Measurements from ENCODE around the gene INHA.

The INHA gene

GRCh38 chr2:219575566-219576504, 3.7 kb downstream of the INHA start:
- DNase-seq, result no peak

DNA sequence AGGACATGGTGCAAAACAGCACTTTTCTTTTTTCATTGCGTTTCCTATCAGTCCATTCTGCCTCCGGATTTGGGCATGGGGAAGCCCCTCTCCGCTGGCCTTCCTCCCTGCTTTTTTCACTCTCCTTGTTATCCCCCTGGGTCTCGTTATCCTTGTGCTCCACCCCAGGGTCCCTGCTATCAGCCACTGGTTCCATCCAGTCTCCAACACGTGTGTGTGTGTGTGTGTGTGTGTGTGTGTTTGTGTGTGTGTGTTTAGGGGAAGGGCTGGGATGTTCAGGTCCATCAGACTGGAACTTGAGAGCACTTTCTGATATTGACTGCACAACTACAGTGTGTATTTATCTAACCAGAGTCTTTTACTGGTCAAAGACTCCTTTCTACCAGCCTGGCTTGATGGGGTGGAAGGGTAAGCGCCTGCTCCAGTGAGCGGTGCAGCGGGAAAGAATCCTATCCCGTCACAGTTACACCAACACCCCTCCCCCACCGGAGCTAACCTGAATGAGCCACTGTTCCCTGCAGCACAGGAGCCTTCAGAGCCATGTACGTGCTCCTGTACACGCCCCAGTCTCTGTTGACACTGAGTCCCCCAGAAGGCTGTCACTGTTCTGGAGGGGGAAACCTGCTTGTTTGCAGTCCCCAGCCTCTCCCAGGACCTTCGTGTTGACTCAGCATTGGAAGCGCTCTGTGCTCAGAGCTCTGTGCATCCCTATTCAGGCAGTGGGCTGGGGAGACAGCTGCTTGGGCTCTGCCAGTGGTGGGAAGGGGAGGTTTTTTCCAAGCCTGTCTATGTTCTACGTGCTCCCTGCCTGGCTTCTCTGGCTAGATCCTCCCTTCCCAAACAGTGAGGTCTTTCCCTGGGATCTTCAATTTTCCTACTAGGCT, 4.6 kb downstream of the INHA start:
- DNase-seq, result peak; percentile 49

DNA sequence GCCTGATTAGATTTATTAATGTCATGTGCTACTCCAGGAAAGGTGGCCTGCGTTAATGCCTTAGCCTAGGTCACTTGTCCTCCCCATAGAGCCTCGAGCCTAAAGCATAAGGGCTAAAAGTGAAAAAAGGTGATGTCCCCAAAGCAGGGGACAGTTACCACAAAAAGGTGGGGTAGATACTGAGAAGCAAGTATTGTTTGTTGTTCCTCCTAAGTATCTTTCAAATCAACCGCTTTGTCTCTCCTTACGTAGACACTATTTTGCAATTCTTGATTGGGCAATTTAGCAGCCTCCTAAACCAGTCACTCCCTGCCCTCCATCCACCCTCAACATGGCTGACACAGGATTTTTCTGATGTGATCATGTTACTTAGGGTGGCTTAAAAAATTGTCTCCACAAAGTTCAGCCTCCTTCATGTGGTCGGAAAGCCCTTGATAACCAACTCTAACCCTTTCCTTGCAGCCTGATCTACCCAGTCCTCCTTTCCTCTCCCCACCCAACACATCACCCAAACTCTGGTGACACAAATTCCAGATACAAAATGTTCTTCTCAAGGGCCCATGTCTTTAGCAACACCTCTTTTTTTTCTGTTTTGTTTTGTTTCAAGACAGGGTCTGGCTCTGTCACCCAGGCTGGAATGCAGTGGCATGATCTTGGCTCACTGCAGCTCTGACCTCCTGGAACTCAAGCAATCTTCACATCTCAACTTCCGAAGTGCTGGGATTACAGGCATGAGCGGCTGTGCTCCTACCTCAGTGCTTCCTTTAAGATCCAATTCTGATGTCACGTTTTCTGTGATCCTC, 6.9 kb downstream of the INHA start:
- DNase-seq, result no peak

- DNase-seq, result no peak
Measured at GRCh38 chr2:219581346-219581745, 9.2 kb downstream of the INHA start.

DNA sequence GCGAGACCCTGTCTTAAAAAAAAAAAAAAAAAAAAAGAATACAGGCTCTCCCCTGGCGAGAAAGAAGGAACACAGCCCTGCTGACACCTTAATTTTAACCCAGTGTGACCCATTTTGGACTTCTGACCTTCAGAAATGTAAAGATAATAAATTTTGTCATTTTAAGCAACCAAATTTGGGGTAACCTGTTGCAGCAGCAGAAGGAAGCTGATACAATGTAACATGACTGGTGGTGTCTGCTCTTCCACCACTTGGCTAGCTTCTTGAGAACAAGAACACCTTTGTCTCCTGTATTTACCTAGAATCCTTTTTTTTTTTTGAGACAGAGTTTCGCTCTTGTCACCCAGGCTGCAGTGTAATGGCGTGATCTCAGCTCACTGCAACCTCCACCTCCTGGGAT, 19.0 kb downstream of the INHA start:
- no peak for DNase-seq

GRCh38 chr2:219592736-219593135, 20.6 kb downstream of the INHA start:
- DNase-seq, result no peak

DNA sequence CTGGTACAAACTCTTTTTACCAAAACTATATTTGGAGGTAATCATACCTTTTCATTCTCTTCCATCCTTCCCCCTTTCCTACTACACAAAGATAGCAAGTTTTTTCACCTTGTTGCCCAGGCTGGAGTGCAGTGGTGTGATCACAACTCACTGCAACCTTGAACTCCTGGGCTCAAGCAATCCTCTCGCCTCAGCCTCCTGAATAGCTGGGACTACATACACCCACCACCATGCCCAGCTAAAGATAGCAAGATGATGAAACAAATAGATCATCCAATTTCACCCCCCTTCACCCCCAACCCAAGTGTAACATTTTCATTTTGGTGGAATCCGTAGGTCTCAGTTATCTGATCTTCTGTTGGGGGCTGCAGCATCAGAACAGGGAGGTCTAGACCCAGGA, 21.0 kb downstream of the INHA start:
- DNase-seq, result no peak

GRCh38 chr2:219595256-219595655, 23.1 kb downstream of the INHA start:
- no peak for DNase-seq

DNA sequence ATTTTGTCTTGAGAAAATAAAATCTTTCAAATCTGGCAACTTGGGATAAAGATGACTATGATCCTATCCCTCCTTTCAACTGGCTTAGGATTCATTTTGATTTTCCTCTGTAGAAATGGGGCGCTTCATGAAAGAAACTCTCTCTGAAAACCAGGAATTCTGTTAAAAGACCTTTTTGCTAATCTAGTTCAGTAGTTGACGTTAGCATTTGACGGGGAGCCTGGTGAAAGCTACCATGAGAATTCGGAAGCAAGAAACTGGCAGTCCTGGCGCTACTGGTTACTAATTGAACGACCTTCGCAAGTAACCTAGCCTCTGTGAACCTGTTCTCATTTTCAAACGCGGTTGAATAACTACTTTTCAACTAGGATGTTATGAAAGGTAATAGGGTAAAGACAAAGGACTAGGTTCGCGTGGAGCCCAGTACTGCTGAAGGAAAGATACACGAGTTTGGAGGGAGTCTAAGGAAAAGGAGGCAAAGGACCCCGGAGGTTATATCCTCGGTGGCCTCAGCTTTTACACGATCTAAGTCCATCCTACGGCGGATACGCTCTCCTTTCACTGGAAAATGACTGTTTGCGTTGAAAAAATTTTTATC, 24.9 kb downstream of the INHA start:
- DNase-seq, result no peak

GRCh38 chr2:219597552-219598307, 25.6 kb downstream of the INHA start, which contains the start of gene STK11IP:
TSS of gene STK11IP (plus strand) at chr2:219597857. CDS start at chr2:219598120, 263 bp downstream.
- peak; percentile 94 for DNase-seq

GRCh38 chr2:219598308-219599078, 26.4 kb downstream of the INHA start:
- DNase-seq, result no peak

GRCh38 chr2:219603771-219604170, 31.7 kb downstream of the INHA start:
- no peak for DNase-seq

DNA sequence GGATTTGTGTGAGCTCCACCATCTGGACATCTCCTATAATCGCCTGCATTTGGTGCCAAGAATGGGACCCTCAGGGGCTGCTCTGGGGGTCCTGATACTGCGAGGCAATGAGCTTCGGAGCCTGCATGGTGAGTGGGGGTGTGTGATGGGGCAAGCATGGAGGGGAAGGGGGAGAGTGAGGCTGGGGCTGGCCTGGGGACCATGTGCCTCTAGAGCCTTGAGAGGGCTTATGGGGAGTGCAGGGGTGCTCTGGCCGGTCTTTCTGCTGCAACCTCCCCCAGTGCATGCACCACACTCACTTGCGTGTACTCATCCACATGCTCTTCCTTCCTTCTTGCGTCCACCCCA, 33.5 kb downstream of the INHA start:
- DNase-seq, result no peak

DNA sequence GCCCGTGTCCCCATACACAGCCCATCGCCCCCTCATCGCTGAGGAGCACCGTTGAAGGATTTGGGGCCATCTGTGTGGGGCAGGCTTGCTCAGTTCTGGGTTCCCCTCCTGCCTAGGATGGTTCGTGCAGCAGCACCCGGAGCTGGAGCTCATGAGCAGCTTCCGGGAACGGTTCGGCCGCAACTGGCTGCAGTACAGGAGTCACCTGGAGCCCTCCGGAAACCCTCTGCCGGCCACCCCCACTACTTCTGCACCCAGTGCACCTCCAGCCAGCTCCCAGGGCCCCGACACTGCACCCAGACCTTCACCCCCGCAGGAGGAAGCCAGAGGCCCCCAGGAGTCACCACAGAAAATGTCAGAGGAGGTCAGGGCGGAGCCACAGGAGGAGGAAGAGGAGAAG, 35.8 kb downstream of the INHA start:
- no peak for DNase-seq

DNA sequence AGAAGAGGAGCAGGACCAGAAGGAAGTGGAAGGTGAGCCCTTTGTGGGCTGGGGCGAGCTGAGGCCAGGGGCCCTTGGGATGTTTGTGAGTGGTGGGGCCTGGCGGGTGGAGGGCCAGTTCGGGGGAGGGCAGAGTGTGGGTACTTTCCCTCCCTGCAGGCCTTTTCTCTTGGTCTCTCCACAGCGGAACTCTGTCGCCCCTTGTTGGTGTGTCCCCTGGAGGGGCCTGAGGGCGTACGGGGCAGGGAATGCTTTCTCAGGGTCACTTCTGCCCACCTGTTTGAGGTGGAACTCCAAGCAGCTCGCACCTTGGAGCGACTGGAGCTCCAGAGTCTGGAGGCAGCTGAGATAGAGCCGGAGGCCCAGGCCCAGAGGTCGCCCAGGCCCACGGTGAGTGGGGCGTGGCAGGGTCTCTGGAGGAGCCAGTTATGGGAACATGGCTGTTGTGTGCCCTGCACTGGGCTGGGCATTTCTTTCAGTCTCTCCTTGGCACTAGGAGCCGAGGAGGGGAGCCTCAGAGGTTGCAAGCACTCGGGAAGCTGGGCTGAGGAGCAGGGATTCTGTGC, 36.4 kb downstream of the INHA start:
- DNase-seq, result no peak

DNA sequence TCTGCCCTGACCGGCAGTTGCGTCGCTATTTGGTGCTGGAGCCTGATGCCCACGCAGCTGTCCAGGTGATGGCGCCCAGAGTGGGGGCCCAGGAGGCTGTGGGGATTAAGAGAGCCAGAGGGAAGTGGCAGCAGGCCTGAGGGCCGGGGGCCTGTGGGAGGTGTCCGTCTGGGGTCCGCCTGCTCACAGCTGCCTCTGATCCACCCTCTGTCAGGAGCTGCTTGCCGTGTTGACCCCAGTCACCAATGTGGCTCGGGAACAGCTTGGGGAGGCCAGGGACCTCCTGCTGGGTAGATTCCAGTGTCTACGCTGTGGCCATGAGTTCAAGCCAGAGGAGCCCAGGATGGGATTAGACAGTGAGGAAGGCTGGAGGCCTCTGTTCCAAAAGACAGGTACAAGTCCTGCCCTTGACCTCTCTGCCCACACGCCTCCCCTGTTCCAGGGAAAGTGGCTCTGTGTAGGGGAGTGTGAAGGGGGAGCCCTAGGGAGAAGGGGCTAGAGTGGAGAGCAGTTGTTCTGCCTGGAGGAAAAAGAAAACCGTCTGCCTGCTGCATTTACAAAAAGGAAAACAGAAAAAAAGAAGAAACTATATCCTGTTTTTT, 37.1 kb downstream of the INHA start:
- no peak for DNase-seq

- DNase-seq, result no peak
Measured at GRCh38 chr2:219611306-219611705, 39.2 kb downstream of the INHA start.

DNA sequence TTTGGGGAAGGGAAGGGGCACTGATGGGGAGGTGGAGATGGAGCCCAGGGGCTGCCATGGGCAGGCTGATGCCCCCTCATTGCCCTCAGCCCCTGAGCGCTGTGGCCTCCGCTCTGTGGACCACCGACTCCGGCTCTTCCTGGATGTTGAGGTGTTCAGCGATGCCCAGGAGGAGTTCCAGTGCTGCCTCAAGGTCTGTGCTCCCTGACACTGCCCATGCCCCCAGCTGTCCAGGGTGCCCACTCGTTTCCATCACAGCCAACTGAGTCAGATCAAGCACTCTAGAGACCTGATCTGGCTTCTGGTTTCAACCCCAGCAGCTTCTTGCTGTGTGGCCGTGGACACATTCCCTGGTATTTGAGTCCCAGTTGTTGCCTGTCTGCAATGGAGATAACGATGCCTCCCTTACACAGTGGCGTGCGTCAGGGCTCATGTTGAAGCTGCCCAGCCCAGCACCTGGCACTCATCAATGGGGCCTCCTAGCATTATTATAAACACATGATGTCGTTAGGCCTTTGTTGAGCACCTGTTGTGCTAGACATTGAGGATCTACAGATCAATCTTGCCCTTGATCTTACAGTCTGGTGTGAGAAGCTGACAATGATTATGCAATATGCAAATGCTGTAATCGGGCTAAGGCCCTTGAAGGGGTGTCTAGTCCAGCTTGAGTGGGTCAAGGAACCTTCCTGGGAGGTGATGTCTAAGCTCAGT, 39.9 kb downstream of the INHA start:
- no peak for DNase-seq

DNA sequence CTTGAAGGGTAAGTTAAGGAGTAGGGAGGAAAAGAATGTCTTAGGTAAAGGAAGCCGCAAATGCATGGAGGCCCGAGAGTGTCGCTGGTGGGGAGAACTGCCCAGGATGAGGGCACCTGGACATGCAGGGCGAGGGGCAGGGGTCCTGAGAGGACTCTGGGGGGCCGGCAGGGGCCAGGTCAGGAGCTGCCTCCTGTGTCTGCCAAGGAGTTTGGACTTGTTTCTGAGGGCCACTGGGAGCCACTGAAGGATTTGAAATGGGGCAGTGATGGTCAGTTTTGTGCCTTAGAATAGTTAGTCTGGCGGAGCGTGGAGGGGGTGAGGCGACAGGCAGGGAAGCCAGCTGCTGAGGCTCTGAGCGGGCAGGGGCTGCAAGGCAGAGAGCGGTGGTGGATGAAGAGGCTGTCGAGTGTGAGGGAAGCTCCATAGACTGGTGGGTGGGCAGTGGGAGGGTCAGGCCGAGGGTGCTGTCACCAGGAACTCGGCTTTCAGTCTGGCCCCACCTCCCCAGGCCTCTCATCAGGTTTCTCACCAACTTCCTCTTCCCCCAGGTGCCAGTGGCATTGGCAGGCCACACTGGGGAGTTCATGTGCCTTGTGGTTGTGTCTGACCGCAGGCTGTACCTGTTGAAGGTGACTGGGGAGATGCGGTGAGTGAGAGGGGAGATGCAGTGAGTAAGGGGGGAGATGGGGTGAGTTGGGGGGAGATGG, 40.6 kb downstream of the INHA start:
- no peak for DNase-seq
